GM23338 (cell line): ENCODE data around the gene PVRIG.
"Not testable (repeated sequence)": the region's sequence is repeated elsewhere in the genome, so short reads cannot be mapped to it uniquely, and the experiment has no call there.

Experiments used
- CREB1 ChIP-seq: fragments of 250-450 bp; sonication (Bioruptor Pico); IDR thresholded peaks from 2 replicates; pipeline ENCODE4 v1.5.0; 2020; ENCODE audit warnings: low read depth, mild to moderate bottlenecking, moderate library complexity
- CTCF ChIP-seq, 2 experiments: fragments of 200-600 bp in 1 of 2; sonication (generic) in 1 of 2; conservative IDR thresholded peaks; 2 replicates each; pipeline versions ENCODE4 v1.5.1 to v1.6.1; 2016 to 2017; ENCODE audit warnings: antibody characterized with exemption in 2 of 2, low read depth in 2 of 2, mild to moderate bottlenecking in 2 of 2, moderate library complexity in 1 of 2
- EZH2 ChIP-seq: fragments of 200-600 bp; sonication (generic); IDR thresholded peaks from one replicate; pipeline ENCODE4 v1.8.0; 2017; ENCODE audit warnings: antibody characterized with exemption, mild to moderate bottlenecking, low read depth; ENCODE audit not compliant: unreplicated experiment
- EZH2phosphoT487 ChIP-seq: fragments of 200-600 bp; sonication (generic); IDR thresholded peaks from one replicate; pipeline ENCODE4 v1.8.1; 2018; ENCODE audit warnings: antibody characterized with exemption; ENCODE audit not compliant: unreplicated experiment
- JUNB ChIP-seq: IDR thresholded peaks from one replicate; pipeline ENCODE4 v1.6.1; 2016; ENCODE audit warnings: antibody characterized with exemption; ENCODE audit not compliant: unreplicated experiment
- POLR2AphosphoS5 ChIP-seq: IDR thresholded peaks from 2 replicates; pipeline ENCODE4 v1.6.1; 2016; ENCODE audit warnings: antibody characterized with exemption, low read depth
- STAT1 ChIP-seq: IDR thresholded peaks from one replicate; pipeline ENCODE4 v1.6.1; 2016; ENCODE audit warnings: antibody characterized with exemption; ENCODE audit not compliant: unreplicated experiment
- ZNF114 ChIP-seq: fragments of 250-450 bp; sonication (Bioruptor Pico); IDR thresholded peaks from 2 replicates; pipeline ENCODE4 v1.5.0; 2020; ENCODE audit warnings: mild to moderate bottlenecking, moderate library complexity
- TF ChIP-seq, protein P1 (sequence below): IDR thresholded peaks from one replicate; pipeline ENCODE4 v1.6.1; 2018; ENCODE audit warnings: antibody characterized with exemption; ENCODE audit not compliant: unreplicated experiment

- TF ChIP-seq EZH2phosphoT487; CTCF (conservative IDR thresholded peaks at IDR 0.05; ENCODE audit: low read depth in 2 of 2); POLR2AphosphoS5; EZH2; ZNF114; JUNB; CREB1 (CRISPR knock-in tag); STAT1: not testable (repeated sequence)
- TF ChIP-seq, protein P1, sequence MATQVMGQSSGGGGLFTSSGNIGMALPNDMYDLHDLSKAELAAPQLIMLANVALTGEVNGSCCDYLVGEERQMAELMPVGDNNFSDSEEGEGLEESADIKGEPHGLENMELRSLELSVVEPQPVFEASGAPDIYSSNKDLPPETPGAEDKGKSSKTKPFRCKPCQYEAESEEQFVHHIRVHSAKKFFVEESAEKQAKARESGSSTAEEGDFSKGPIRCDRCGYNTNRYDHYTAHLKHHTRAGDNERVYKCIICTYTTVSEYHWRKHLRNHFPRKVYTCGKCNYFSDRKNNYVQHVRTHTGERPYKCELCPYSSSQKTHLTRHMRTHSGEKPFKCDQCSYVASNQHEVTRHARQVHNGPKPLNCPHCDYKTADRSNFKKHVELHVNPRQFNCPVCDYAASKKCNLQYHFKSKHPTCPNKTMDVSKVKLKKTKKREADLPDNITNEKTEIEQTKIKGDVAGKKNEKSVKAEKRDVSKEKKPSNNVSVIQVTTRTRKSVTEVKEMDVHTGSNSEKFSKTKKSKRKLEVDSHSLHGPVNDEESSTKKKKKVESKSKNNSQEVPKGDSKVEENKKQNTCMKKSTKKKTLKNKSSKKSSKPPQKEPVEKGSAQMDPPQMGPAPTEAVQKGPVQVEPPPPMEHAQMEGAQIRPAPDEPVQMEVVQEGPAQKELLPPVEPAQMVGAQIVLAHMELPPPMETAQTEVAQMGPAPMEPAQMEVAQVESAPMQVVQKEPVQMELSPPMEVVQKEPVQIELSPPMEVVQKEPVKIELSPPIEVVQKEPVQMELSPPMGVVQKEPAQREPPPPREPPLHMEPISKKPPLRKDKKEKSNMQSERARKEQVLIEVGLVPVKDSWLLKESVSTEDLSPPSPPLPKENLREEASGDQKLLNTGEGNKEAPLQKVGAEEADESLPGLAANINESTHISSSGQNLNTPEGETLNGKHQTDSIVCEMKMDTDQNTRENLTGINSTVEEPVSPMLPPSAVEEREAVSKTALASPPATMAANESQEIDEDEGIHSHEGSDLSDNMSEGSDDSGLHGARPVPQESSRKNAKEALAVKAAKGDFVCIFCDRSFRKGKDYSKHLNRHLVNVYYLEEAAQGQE, result not testable (repeated sequence)
These were observed 27.4 kb upstream of the PVRIG start for GRCh38 chr7:100192281-100192862.
